GM18951 (cell line): ENCODE data around the gene PRMT5.
"Not testable (repeated sequence)": the region's sequence is repeated elsewhere in the genome, so short reads cannot be mapped to it uniquely, and the experiment has no call there.

Experiments used
- POLR2A ChIP-seq: IDR thresholded peaks from 4 replicates; pipeline ENCODE4 v1.6.1; 2011; ENCODE audit warnings: mild to moderate bottlenecking; ENCODE audit not compliant: insufficient read length, insufficient read depth; ENCODE audit errors: extremely low read depth
- in situ Hi-C: fragments of 300-500 bp; cut with MboI; formaldehyde crosslinking; loops from one replicate; pipeline ENCODE4 v1.12.0; 2022; ENCODE audit warnings: low sequenced_read_pairs, mixed read lengths, inconsistent platforms; ENCODE audit not compliant: unreplicated experiment

The PRMT5 gene

GRCh38 chr14:22929104-22929960 is at the start of gene PRMT5:
Gene PRMT5 (minus strand): TSS chr14:22929376. CDS start chr14:22929361, 15 bp downstream.
- TF ChIP-seq POLR2A: peak; percentile 91
- in situ Hi-C loops: no loop called here

GRCh38 chr14:22978487-22978837 is 49.3 kb upstream of the PRMT5 start:
- in situ Hi-C loops: no loop called here
- no peak for TF ChIP-seq POLR2A

GRCh38 chr14:22977684-22978486 is 48.7 kb upstream of the PRMT5 start:
- no peak for TF ChIP-seq POLR2A
- in situ Hi-C loops: no loop called here

- TF ChIP-seq POLR2A: no peak
- in situ Hi-C loops: no loop called here
Measured at GRCh38 chr14:22977434-22977683, 48.2 kb upstream of the PRMT5 start.

GRCh38 chr14:22976620-22977433 is 47.7 kb upstream of the PRMT5 start:
- in situ Hi-C loops: no loop called here

GRCh38 chr14:22974530-22975313 is 45.5 kb upstream of the PRMT5 start:
- in situ Hi-C loops: no loop called here
- no peak for TF ChIP-seq POLR2A

More at GRCh38 chr14:22976620-22977433, 47.7 kb upstream of the PRMT5 start:
- TF ChIP-seq POLR2A: no peak

GRCh38 chr14:22973217-22974032 is 44.2 kb upstream of the PRMT5 start:
- in situ Hi-C loops: no loop called here
- TF ChIP-seq POLR2A: no peak

- in situ Hi-C loops: no loop called here
- TF ChIP-seq POLR2A: no peak
Measured at GRCh38 chr14:22972313-22972930, 43.2 kb upstream of the PRMT5 start.

GRCh38 chr14:22971152-22971551 is 42.0 kb upstream of the PRMT5 start:
- in situ Hi-C loops: no loop called here
- no peak for TF ChIP-seq POLR2A

GRCh38 chr14:22966783-22967269 is 37.6 kb upstream of the PRMT5 start:
- in situ Hi-C loops: no loop called here
- TF ChIP-seq POLR2A: no peak

GRCh38 chr14:22965916-22966782 is 37.0 kb upstream of the PRMT5 start:
- in situ Hi-C loops: not testable (repeated sequence)
